AG04450 (cell line): ENCODE measurements around the gene LHFPL2. TPM values are rescaled to one million over a fixed set of nuclear protein-coding genes. Genes with fewer than 3 reads are reported as not detected.
"Not testable (repeated sequence)": the region's sequence is repeated elsewhere in the genome, so short reads cannot be mapped to it uniquely, and the experiment has no call there.

Source experiments
- CTCF ChIA-PET: fragments of 300-600, 350-600 bp; formaldehyde crosslinking; extraction: SDS; loops from one replicate; lab custom pipeline; 2022; ENCODE audit warnings: antibody characterized with exemption, inconsistent platforms; lab: Charles Lee
- POLR2A ChIA-PET: fragments of 350-600 bp; formaldehyde crosslinking; extraction: SDS; loops from one replicate; lab custom pipeline; 2021; ENCODE audit warnings: antibody characterized with exemption, inconsistent platforms; lab: Yijun Ruan, JAX
- DNase-seq: peaks from one replicate; pipeline ENCODE4 v3.0.0-alpha.2; 2011; ENCODE audit warnings: low read depth, low spot score
- H3K27ac ChIP-seq: one replicate; pipeline ENCODE4 v1.5.1; 2012; ENCODE audit warnings: low read depth, low read length, control low read depth
- H3K27me3 ChIP-seq: one replicate; pipeline ENCODE4 v1.6.0; 2012; ENCODE audit warnings: low read length; ENCODE audit not compliant: control insufficient read depth, insufficient read depth
- H3K4me3 ChIP-seq: 2 replicates; pipeline ENCODE4 v1.5.1; 2011; ENCODE audit warnings: mild to moderate bottlenecking, low read depth, low read length, control low read depth
- H3K9me3 ChIP-seq: 2 replicates; pipeline ENCODE4 v1.5.1; 2012; ENCODE audit warnings: low read length; ENCODE audit not compliant: control insufficient read depth, insufficient read depth
- polyA plus RNA-seq: library from polyadenylated mRNA; depleted of rRNA; stranded (reverse); fragments of >200 nt; gene quantifications from 2 replicates; pipeline ENCODE4 v1.2.3, GENCODE V29; 2011
- TF ChIP-seq, protein P1 (sequence below): IDR thresholded peaks from 2 replicates; pipeline ENCODE4 v1.5.1; 2011; ENCODE audit warnings: low read depth, low read length, control low read depth, inconsistent platforms

The LHFPL2 gene
- polyA plus RNA-seq, 1 experiment, result 20.1 TPM

DNA sequence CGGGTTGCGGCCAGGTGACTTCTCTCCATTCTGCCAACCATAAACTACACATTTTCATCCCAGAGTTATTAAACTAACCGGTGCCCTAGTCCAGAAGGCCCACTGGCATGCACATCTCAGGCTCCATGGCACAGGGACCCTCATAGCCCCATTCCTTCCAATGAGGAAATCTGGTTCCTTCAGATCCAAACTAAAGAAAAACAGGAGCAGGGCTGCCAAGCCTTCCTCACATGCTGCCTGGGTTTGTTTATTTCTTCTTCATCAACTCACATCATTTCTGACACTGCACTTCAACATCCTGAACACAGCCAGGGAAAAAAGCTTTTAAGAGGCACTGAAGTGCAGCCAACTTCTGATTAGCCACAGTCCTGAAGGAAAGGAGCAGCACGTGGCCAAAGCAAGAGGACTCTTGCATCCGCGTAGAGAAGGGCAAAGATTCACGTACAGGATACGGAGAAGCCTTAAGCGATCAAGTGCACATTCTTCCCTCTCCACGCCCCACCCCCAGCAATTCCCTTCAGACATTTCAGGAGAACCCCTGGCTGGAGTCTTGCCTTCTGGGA is 22.5 kb downstream of the LHFPL2 start:
- TF ChIP-seq, protein P1, sequence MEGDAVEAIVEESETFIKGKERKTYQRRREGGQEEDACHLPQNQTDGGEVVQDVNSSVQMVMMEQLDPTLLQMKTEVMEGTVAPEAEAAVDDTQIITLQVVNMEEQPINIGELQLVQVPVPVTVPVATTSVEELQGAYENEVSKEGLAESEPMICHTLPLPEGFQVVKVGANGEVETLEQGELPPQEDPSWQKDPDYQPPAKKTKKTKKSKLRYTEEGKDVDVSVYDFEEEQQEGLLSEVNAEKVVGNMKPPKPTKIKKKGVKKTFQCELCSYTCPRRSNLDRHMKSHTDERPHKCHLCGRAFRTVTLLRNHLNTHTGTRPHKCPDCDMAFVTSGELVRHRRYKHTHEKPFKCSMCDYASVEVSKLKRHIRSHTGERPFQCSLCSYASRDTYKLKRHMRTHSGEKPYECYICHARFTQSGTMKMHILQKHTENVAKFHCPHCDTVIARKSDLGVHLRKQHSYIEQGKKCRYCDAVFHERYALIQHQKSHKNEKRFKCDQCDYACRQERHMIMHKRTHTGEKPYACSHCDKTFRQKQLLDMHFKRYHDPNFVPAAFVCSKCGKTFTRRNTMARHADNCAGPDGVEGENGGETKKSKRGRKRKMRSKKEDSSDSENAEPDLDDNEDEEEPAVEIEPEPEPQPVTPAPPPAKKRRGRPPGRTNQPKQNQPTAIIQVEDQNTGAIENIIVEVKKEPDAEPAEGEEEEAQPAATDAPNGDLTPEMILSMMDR, result no peak
- H3K27me3 ChIP-seq, result no peaks in the 10 kb centered on the region
- no peak for DNase-seq
- POLR2A ChIA-PET, result no interaction called here
- H3K27ac ChIP-seq, result no peak overlapping the region
- H3K9me3 ChIP-seq, result no peaks in the 10 kb centered on the region
- CTCF ChIA-PET, result no interaction called here
- no peak overlapping the region for H3K4me3 ChIP-seq

DNA sequence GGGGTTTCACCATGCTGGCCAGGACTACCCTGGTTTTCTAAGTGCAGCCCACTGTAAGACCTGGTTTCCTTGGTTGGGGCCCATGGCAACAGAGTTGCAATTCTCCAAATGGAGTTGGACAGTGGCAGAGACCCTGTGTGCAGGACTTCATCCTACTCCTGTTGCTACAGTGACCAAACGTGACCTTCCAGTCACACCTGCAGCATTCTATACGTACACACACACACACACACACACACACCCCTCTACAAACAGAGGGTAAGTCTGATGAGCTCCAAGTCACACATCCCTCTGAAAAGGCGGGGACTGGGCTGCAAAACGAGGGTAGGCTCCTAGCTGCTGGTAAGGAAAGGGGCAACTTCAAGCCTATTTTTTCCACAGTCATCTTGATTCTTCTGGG is 23.6 kb downstream of the LHFPL2 start:
- TF ChIP-seq, protein P1, result no peak
- POLR2A ChIA-PET, result no interaction called here
- DNase-seq, result no peak
- H3K4me3 ChIP-seq, result no peak overlapping the region
- no peaks in the 10 kb centered on the region for H3K27me3 ChIP-seq
- H3K9me3 ChIP-seq, result peaks cover 5% of the 10 kb centered on the region
- no peak overlapping the region for H3K27ac ChIP-seq
- CTCF ChIA-PET, result interaction anchor here (0.7 to 1.0 kb wide), 2 partner anchors 88 to 157 kb away, joined by 3 to 6 read pairs; no protein-coding TSS in a partner anchor

DNA sequence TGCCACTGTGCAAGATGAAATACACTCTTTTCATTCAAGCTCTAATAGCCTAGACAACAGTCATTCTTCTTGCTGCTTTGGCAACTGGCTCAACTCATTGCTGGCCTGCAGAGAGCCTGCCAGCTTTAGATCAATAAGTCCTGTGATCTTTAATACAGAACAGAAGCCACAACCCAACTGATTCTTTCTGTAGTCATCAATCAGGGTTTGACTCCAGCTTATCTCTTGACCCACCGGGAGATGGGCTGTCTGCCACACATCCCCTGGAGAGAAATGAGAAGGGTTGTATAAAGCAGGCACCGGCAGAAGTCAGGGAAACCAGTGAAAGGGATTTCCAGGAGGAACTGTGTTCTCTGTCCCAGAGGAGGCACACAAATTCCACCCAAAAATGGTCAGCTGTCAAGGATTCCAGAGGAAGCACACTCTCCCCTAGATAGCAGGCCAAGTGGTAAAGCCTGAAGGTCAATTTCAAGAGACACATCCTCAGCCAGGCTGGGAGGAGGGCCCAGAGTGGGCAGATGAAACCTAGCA is 24.5 kb downstream of the LHFPL2 start:
- Histone ChIP-seq H3K27me3 (no peaks in the 10 kb centered on the region), H3K27ac (no peak overlapping the region), H3K9me3 (peaks cover 5% of the 10 kb centered on the region), H3K4me3 (no peak overlapping the region)
- TF ChIP-seq, protein P1, result no peak
- POLR2A ChIA-PET, result interaction anchor here (0.6 kb wide), 1 partner anchor 255 kb away, joined by 4 read pairs; no protein-coding TSS in a partner anchor
- DNase-seq, result no peak
- CTCF ChIA-PET, result interaction anchor here (1.0 kb wide), 1 partner anchor 156 kb away, joined by 5 read pairs; no protein-coding TSS in a partner anchor

GRCh38 chr5:78622302-78622971 is 26.1 kb downstream of the LHFPL2 start:
- H3K27me3 ChIP-seq, result no peaks in the 10 kb centered on the region
- TF ChIP-seq, protein P1, result no peak
- DNase-seq, result no peak
- CTCF ChIA-PET, result interaction anchor here (1.2 kb wide), 1 partner anchor 154 kb away, joined by 3 read pairs; no protein-coding TSS in a partner anchor
- no peak overlapping the region for H3K4me3 ChIP-seq
- POLR2A ChIA-PET, result no interaction called here
- no peak overlapping the region for H3K27ac ChIP-seq
- H3K9me3 ChIP-seq, result peaks cover 5% of the 10 kb centered on the region

DNA sequence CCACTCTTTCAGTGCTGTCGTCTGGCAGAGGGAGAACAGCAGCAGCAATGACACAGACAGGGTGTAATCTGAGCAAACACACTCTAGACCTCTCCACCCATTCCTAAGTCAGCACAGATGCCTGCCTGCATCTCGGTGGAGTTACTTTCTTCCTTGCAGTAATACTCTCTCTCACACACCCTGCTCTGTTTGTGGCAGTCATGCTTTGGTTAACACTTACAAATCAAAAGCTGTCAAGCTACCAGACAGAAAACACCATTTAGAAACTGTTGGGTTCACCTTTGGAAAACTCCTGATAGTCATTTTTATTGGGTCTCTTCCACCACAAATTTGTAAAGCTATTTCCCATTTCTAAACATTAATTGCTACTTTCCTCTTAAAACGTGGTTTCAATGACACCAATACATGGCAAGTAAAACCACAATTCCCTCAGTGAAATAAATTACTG is 27.3 kb downstream of the LHFPL2 start:
- H3K9me3 ChIP-seq, result peaks cover 5% of the 10 kb centered on the region
- ChIA-PET CTCF (no interaction called here), POLR2A (no interaction called here)
- H3K27me3 ChIP-seq, result no peaks in the 10 kb centered on the region
- H3K27ac ChIP-seq, result no peak overlapping the region
- no peak overlapping the region for H3K4me3 ChIP-seq
- TF ChIP-seq, protein P1, result no peak
- DNase-seq, result no peak

DNA sequence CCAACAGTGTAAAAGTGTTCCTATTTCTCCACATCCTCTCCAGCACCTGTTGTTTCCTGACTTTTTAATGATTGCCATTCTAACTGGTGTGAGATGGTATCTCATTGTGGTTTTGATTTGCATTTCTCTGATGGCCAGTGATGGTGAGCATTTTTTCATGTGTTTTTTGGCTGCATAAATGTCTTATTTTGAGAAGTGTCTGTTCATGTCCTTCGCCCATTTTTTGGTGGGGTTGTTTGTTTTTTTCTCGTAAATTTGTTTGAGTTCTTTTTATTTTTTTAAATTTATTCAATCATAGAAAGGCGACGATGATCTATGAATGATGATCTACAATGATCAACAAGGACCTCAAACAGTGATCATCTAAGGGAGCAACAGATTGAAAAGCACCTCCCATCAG is 28.5 kb downstream of the LHFPL2 start:
- CTCF ChIA-PET, result not testable (repeated sequence)

More for the DNA sequence above, 28.5 kb downstream of the LHFPL2 start:
- DNase-seq, H3K27me3 ChIP-seq, H3K4me3 ChIP-seq, H3K9me3 ChIP-seq, POLR2A ChIA-PET, H3K27ac ChIP-seq: not testable (repeated sequence)
